Spleen (tissue), 11 donors: ENCODE results near the gene WDR59. TPM values are rescaled to one million over a fixed set of nuclear protein-coding genes. Genes with fewer than 3 reads are reported as not detected.

Experiments used
- DNase-seq: peaks from one replicate; pipeline ENCODE4 v3.0.0-alpha.2; 2020
- H3K27ac ChIP-seq, 8 donors: fragments of 200-600 bp; sonication (generic) in 7 of 8; 1 replicate in 4 of 8; 2 replicates in 4 of 8; pipeline versions ENCODE4 v1.5.0 to v1.8.0; 2016 to 2021; ENCODE audit warnings: inconsistent platforms in 4 of 8, mild to moderate bottlenecking in 4 of 8, moderate library complexity in 1 of 8
- H3K27me3 ChIP-seq, 7 donors: fragments of 200-600 bp; sonication (generic) in 6 of 7; replicated peaks in 1 of 7; 1 replicate in 4 of 7; 2 replicates in 3 of 7; pipeline versions ENCODE4 v1.5.0 to v1.8.0; 2016 to 2021; ENCODE audit warnings: inconsistent platforms in 3 of 7, mild to moderate bottlenecking in 1 of 7
- H3K36me3 ChIP-seq, 6 donors: fragments of 200-600 bp; sonication (generic) in 5 of 6; 1 replicate in 4 of 6; 2 replicates in 2 of 6; pipeline versions ENCODE4 v1.5.0 to v1.8.0; 2016 to 2021; ENCODE audit warnings: inconsistent platforms in 2 of 6
- H3K4me1 ChIP-seq, 6 donors: fragments of 200-600 bp; sonication (generic) in 5 of 6; 1 replicate in 3 of 6; 2 replicates in 3 of 6; pipeline versions ENCODE4 v1.5.0 to v1.8.0; 2016 to 2021; ENCODE audit warnings: inconsistent platforms in 3 of 6
- H3K4me3 ChIP-seq, 8 donors: fragments of 200-600 bp; sonication (generic) in 7 of 8; 1 replicate in 4 of 8; 2 replicates in 4 of 8; pipeline versions ENCODE4 v1.5.0 to v1.8.0; 2016 to 2021; ENCODE audit warnings: inconsistent platforms in 4 of 8, mild to moderate bottlenecking in 4 of 8, moderate library complexity in 2 of 8
- H3K9me3 ChIP-seq, 8 donors: fragments of 200-600 bp; sonication (generic) in 7 of 8; 1 replicate in 4 of 8; 2 replicates in 4 of 8; pipeline versions ENCODE4 v1.5.0 to v1.8.0; 2016 to 2021; ENCODE audit warnings: inconsistent platforms in 4 of 8
- CTCF ChIP-seq, 11 experiments: fragments of 200-600 bp in 7 of 11; fragments of 450-650 bp in 4 of 11; sonication (generic) in 4 of 11; IDR thresholded peaks in 8 of 11; conservative IDR thresholded peaks in 3 of 11; 1 replicate in 7 of 11; 2 replicates in 4 of 11; pipeline versions ENCODE4 v1.4.0 to v1.8.0; 2016 to 2021; ENCODE audit warnings: antibody characterized with exemption in 11 of 11, inconsistent platforms in 4 of 11, mild to moderate bottlenecking in 1 of 11
- POLR2A ChIP-seq, 3 donors: fragments of 450-650 bp; IDR thresholded peaks; one replicate each; pipeline ENCODE4 v1.5.1; 2017; ENCODE audit warnings: antibody characterized with exemption in 3 of 3, mild to moderate bottlenecking in 1 of 3
- POLR2AphosphoS5 ChIP-seq, 3 donors: sonication (generic); formaldehyde crosslinking; IDR thresholded peaks; one replicate each; pipeline ENCODE4 v1.5.1; 2017; ENCODE audit warnings: antibody characterized with exemption in 3 of 3
- WGBS, 5 donors: extraction: QIAGEN DNeasy Blood & Tissue Kit in 3 of 5; methylation state at CpG; one replicate each; pipeline versions ENCODE4 v1.1.5 to v1.1.7; 2013 to 2018; 5-methylcytosine and 5-hydroxymethylcytosine counted together
- intact Hi-C: fragments of 100-400 bp; cut with DNase I; formaldehyde crosslinking; loops from one replicate; pipeline ENCODE4 v1.15.0; 2023; ENCODE audit warnings: low total_unique reads
- polyA plus RNA-seq, 3 donors: library from polyadenylated mRNA; stranded (reverse); fragments of 200-250 nt; gene quantifications; one replicate each; pipeline ENCODE4 v1.2.1, GENCODE V29; 2013
- total RNA-seq, 7 donors: library from RNA; depleted of rRNA in 3 of 7; stranded (reverse); fragments of >200 nt in 3 of 7; fragmentation: NEBNext Ultra II Directional in 4 of 7; extraction: Animal tissue kit (Norgen Biotek cat#: 25700) in 4 of 7; gene quantifications; one replicate each; pipeline versions ENCODE4 v1.1.0 to v1.2.1, GENCODE V29; 2016 to 2021
- donor health status: healthy with polysubstance abuse.
- donor health status: DM: no; HTN: no; CAD: no; lungs with moderate emphysema.
- donor health status: DM: no; HTN: no; CAD: no.
- donor health status: Bipolar disorder and iron deficiency.
- donor health status: healthy.
- donor health status: DM: no; HTN: no; CAD: no.
- donor health status: DM: yes; HTN: yes; CAD: no.

The WDR59 gene
- total and polyA plus RNA-seq, 10 donors: 18.1 to 76.7 (median 46.4) TPM

- peak within 1 kb of the TSS; percentile 51 to 85 (median 66) for H3K4me3 ChIP-seq
- DNase-seq: peak; percentile 93
- H3K9me3 ChIP-seq: no peaks in the 10 kb centered on the region
- 0 to 1% (median 1%) methylated on average over 23 to 73 of the region's 73 CpGs for WGBS, 5 donors
- H3K27me3 ChIP-seq: peaks cover 0 to 40% (median 17%) of the 10 kb centered on the region in 7 donors
- TF ChIP-seq POLR2AphosphoS5 (IDR thresholded peaks at IDR 0.05): peak in 2 of 3 donors; percentile 17 to 49
- peak; percentile 46 to 85 (median 78) for TF ChIP-seq CTCF (IDR thresholded peaks at IDR 0.05 in 8 of 11, conservative IDR thresholded peaks at IDR 0.05 in 3 of 11)
- TF ChIP-seq POLR2A (IDR thresholded peaks at IDR 0.05): no peak
- no peaks in the 10 kb centered on the region for H3K36me3 ChIP-seq
- peaks cover 13 to 47% (median 27%) of the 10 kb centered on the region in 6 donors for H3K4me1 ChIP-seq
- peak within 1 kb of the TSS in 7 of 8 donors; percentile 38 to 83 (median 59) for H3K27ac ChIP-seq
- intact Hi-C loops: loop anchor here (2.0 kb wide), 1 partner anchor 108 kb away; no protein-coding TSS in a partner anchor
Measured at GRCh38 chr16:74998481-74999218, 13.7 kb upstream of the WDR59 start, which contains the start of gene ZNRF1. TSS of gene ZNRF1 (plus strand) at chr16:74999024. CDS start at chr16:74999672, 648 bp downstream.

GRCh38 chr16:74997042-74997491, 12.1 kb upstream of the WDR59 start:
- Histone ChIP-seq H3K4me3 (no peak overlapping the region), H3K36me3 (no peaks in the 10 kb centered on the region), H3K9me3 (no peaks in the 10 kb centered on the region), H3K4me1 (peaks cover 13 to 39% (median 27%) of the 10 kb centered on the region in 6 donors), H3K27me3 (peaks cover 0 to 40% (median 17%) of the 10 kb centered on the region in 7 donors), H3K27ac (no peak overlapping the region)
- DNase-seq: no peak
- 82 to 89% (median 85%) methylated on average over 8 of the region's 8 CpGs for WGBS, 5 donors
- TF ChIP-seq CTCF (IDR thresholded peaks at IDR 0.05 in 8 of 11, conservative IDR thresholded peaks at IDR 0.05 in 3 of 11) (no peak), POLR2A (IDR thresholded peaks at IDR 0.05) (no peak), POLR2AphosphoS5 (IDR thresholded peaks at IDR 0.05) (no peak)
- intact Hi-C loops: no loop called here

- H3K36me3 ChIP-seq: no peaks in the 10 kb centered on the region
- H3K27me3 ChIP-seq: peaks cover 0 to 39% (median 17%) of the 10 kb centered on the region in 7 donors
- H3K4me3 ChIP-seq: no peak overlapping the region
- intact Hi-C loops: no loop called here
- 88 to 100% (median 97%) methylated on average over 1 of the region's 1 CpG for WGBS, 5 donors
- no peaks in the 10 kb centered on the region for H3K9me3 ChIP-seq
- DNase-seq: no peak
- peaks cover 13 to 28% (median 24%) of the 10 kb centered on the region in 6 donors for H3K4me1 ChIP-seq
- H3K27ac ChIP-seq: no peak overlapping the region
- TF ChIP-seq POLR2A (IDR thresholded peaks at IDR 0.05) (no peak), POLR2AphosphoS5 (IDR thresholded peaks at IDR 0.05) (no peak)
Measured at GRCh38 chr16:74995986-74996385, 11.1 kb upstream of the WDR59 start.

GRCh38 chr16:74991593-74992403, 6.9 kb upstream of the WDR59 start:
- H3K4me3 ChIP-seq: no peak overlapping the region
- no peaks in the 10 kb centered on the region for H3K9me3 ChIP-seq
- 66 to 78% (median 76%) methylated on average over 13 of the region's 13 CpGs for WGBS, 5 donors
- DNase-seq: no peak
- TF ChIP-seq CTCF (IDR thresholded peaks at IDR 0.05 in 8 of 11, conservative IDR thresholded peaks at IDR 0.05 in 3 of 11) (no peak), POLR2AphosphoS5 (IDR thresholded peaks at IDR 0.05) (no peak), POLR2A (IDR thresholded peaks at IDR 0.05) (no peak)
- H3K4me1 ChIP-seq: no peaks in the 10 kb centered on the region
- no peak overlapping the region for H3K27ac ChIP-seq
- no peaks in the 10 kb centered on the region for H3K36me3 ChIP-seq
- peaks cover 0 to 16% (median 0%) of the 10 kb centered on the region in 7 donors for H3K27me3 ChIP-seq
- intact Hi-C loops: no loop called here
